ENCODE data around the gene FOXE1.

The FOXE1 gene

GRCh38 chr9:97856857-97857605, 4.0 kb downstream of the FOXE1 start:
- no peaks in the 10 kb centered on the region for H4K20me1 ChIP-seq (ENCODE audit: control insufficient read depth, insufficient read depth, low read depth, low read length)
- no peak overlapping the region for H3K27ac ChIP-seq (ENCODE audit: low read depth, low read length)
- H3K4me2 ChIP-seq (ENCODE audit: low read length): no peak overlapping the region
- H3K27me3 ChIP-seq (ENCODE audit: control insufficient read depth, low read length): peaks cover 19% of the 10 kb centered on the region
- no peaks in the 10 kb centered on the region for H3K79me2 ChIP-seq (ENCODE audit: control insufficient read depth, low read length)
- peaks cover 4% of the 10 kb centered on the region; the same call in 1 of the 2 replicates for H3K9me3 ChIP-seq (ENCODE audit: control insufficient read depth, insufficient read depth, low read length)
- no peak overlapping the region for H3K4me3 ChIP-seq (ENCODE audit: low read length)
- no peaks in the 10 kb centered on the region for H3K36me3 ChIP-seq (ENCODE audit: control insufficient read depth, low read length)
- no peaks in the 10 kb centered on the region for H3K4me1 ChIP-seq (ENCODE audit: control insufficient read depth, low read length)
- H3K9me2 ChIP-seq (replicated peaks; ENCODE audit: control insufficient read depth, low read length): no peaks in the 10 kb centered on the region
- H3F3A ChIP-seq (ENCODE audit: control insufficient read depth, insufficient read depth): no peaks in the 10 kb centered on the region
- TF ChIP-seq EZH2phosphoT487 (IDR thresholded peaks at IDR 0.05; ENCODE audit: borderline replicate concordance, low read length) (no peak), CTCF (IDR thresholded peaks at IDR 0.05; ENCODE audit: low read depth, low read length, poor library complexity, severe bottlenecking) (no peak)

GRCh38 chr9:97857606-97858392, 4.8 kb downstream of the FOXE1 start:
- Histone ChIP-seq H3K79me2 (ENCODE audit: control insufficient read depth, low read length) (no peaks in the 10 kb centered on the region), H3K4me1 (ENCODE audit: control insufficient read depth, low read length) (no peaks in the 10 kb centered on the region), H3K9me3 (ENCODE audit: control insufficient read depth, insufficient read depth, low read length) (peaks cover 4% of the 10 kb centered on the region; the same call in 1 of the 2 replicates), H4K20me1 (ENCODE audit: control insufficient read depth, insufficient read depth, low read depth, low read length) (no peaks in the 10 kb centered on the region), H3K4me3 (ENCODE audit: low read length) (no peak overlapping the region), H3K9me2 (replicated peaks; ENCODE audit: control insufficient read depth, low read length) (no peaks in the 10 kb centered on the region), H3F3A (ENCODE audit: control insufficient read depth, insufficient read depth) (no peaks in the 10 kb centered on the region), H3K4me2 (ENCODE audit: low read length) (no peak overlapping the region), H3K36me3 (ENCODE audit: control insufficient read depth, low read length) (no peaks in the 10 kb centered on the region), H3K27ac (ENCODE audit: low read depth, low read length) (no peak overlapping the region), H3K27me3 (ENCODE audit: control insufficient read depth, low read length) (peaks cover 19% of the 10 kb centered on the region)
- TF ChIP-seq EZH2phosphoT487 (IDR thresholded peaks at IDR 0.05; ENCODE audit: borderline replicate concordance, low read length): no peak
- no peak for TF ChIP-seq CTCF (IDR thresholded peaks at IDR 0.05; ENCODE audit: low read depth, low read length, poor library complexity, severe bottlenecking)

- Histone ChIP-seq H3K27me3 (ENCODE audit: control insufficient read depth, low read length) (peaks cover 19% of the 10 kb centered on the region), H3K4me1 (ENCODE audit: control insufficient read depth, low read length) (no peaks in the 10 kb centered on the region), H3F3A (ENCODE audit: control insufficient read depth, insufficient read depth) (no peaks in the 10 kb centered on the region), H3K4me2 (ENCODE audit: low read length) (no peak overlapping the region), H3K36me3 (ENCODE audit: control insufficient read depth, low read length) (no peaks in the 10 kb centered on the region), H3K4me3 (ENCODE audit: low read length) (no peak overlapping the region), H3K27ac (ENCODE audit: low read depth, low read length) (no peak overlapping the region), H4K20me1 (ENCODE audit: control insufficient read depth, insufficient read depth, low read depth, low read length) (no peaks in the 10 kb centered on the region), H3K79me2 (ENCODE audit: control insufficient read depth, low read length) (no peaks in the 10 kb centered on the region), H3K9me2 (replicated peaks; ENCODE audit: control insufficient read depth, low read length) (no peaks in the 10 kb centered on the region), H3K9me3 (ENCODE audit: control insufficient read depth, insufficient read depth, low read length) (peaks cover 2% of the 10 kb centered on the region; the same call in 1 of the 2 replicates)
- no peak for TF ChIP-seq CTCF (IDR thresholded peaks at IDR 0.05; ENCODE audit: low read depth, low read length, poor library complexity, severe bottlenecking)
Observed at GRCh38 chr9:97858393-97858713, 5.3 kb downstream of the FOXE1 start.

Measured in DOHH2 (cell line).